Esophagus muscularis mucosa (tissue), 4 donors: Measurements from ENCODE around the gene LRRC56. TPM values are rescaled to one million over a fixed set of nuclear protein-coding genes. Genes with fewer than 3 reads are reported as not detected.

Source experiments
- DNase-seq: peaks from one replicate; pipeline ENCODE4 v3.0.0-alpha.2; 2017; ENCODE audit errors: extremely low spot score
- H3K27ac ChIP-seq, 4 donors: fragments of 200-600 bp; sonication (generic); replicated peaks in 1 of 4; 1 replicate in 3 of 4; 2 replicates in 1 of 4; pipeline ENCODE4 v1.5.1; 2016 to 2019; ENCODE audit warnings: mild to moderate bottlenecking in 1 of 4
- H3K27me3 ChIP-seq, 4 donors: fragments of 200-600 bp; sonication (generic); one replicate each; pipeline versions ENCODE4 v1.5.1 to v1.6.0; 2016 to 2019
- H3K36me3 ChIP-seq, 4 donors: fragments of 200-600 bp; sonication (generic); one replicate each; pipeline ENCODE4 v1.5.1; 2016 to 2019
- H3K4me1 ChIP-seq, 4 donors: fragments of 200-600 bp; sonication (generic); one replicate each; pipeline ENCODE4 v1.5.1; 2016 to 2019
- H3K4me3 ChIP-seq, 4 donors: fragments of 200-600 bp; sonication (generic); 1 replicate in 2 of 4; 2 replicates in 2 of 4; pipeline ENCODE4 v1.5.1; 2016 to 2019; ENCODE audit warnings: mild to moderate bottlenecking in 4 of 4, moderate library complexity in 1 of 4
- H3K9me3 ChIP-seq, 4 donors: fragments of 200-600 bp; sonication (generic); 1 replicate in 3 of 4; 2 replicates in 1 of 4; pipeline ENCODE4 v1.5.1; 2016 to 2019
- CTCF ChIP-seq, 3 experiments: fragments of 200-600 bp in 2 of 3; fragments of 450-650 bp in 1 of 3; sonication (generic) in 2 of 3; IDR thresholded peaks; one replicate each; pipeline ENCODE4 v1.5.1; 2017 to 2019; ENCODE audit warnings: antibody characterized with exemption in 3 of 3, mild to moderate bottlenecking in 2 of 3, moderate library complexity in 1 of 3
- EP300 ChIP-seq: sonication (generic); formaldehyde crosslinking; IDR thresholded peaks from one replicate; pipeline ENCODE4 v1.6.1; 2017; ENCODE audit warnings: antibody characterized with exemption
- POLR2A ChIP-seq: fragments of 450-650 bp; IDR thresholded peaks from one replicate; pipeline ENCODE4 v1.6.1; 2017; ENCODE audit warnings: antibody characterized with exemption, moderate library complexity, mild to moderate bottlenecking, low read depth
- POLR2AphosphoS5 ChIP-seq, 2 donors: sonication (generic); formaldehyde crosslinking; IDR thresholded peaks; one replicate each; pipeline ENCODE4 v1.6.1; 2017; ENCODE audit warnings: antibody characterized with exemption in 2 of 2
- WGBS: methylation state at CpG from one replicate; pipeline ENCODE4 v1.1.5; 2018; 5-methylcytosine and 5-hydroxymethylcytosine counted together
- intact Hi-C: fragments of 100-400 bp; cut with DNase I; formaldehyde crosslinking; loops from one replicate; pipeline ENCODE4 v1.15.1; 2023
- total RNA-seq, 4 donors: library from RNA; depleted of rRNA; stranded (reverse); fragments of >200 nt; gene quantifications; one replicate each; pipeline versions ENCODE4 v1.1.0 to v1.2.1, GENCODE V29; 2016

Gene LRRC56
- total RNA-seq = under 1 TPM in 2 of 4 donors, not detected in 2; 0.19 to 0.33 TPM

GRCh38 chr11:536841-537621 is at the start of gene LRRC56:
Gene LRRC56 (plus strand): TSS chr11:537527. CDS start chr11:540685, 3,158 bp downstream.
- peak in 1 of 2 donors; percentile 50 for TF ChIP-seq POLR2AphosphoS5 (IDR thresholded peaks at IDR 0.05)
- no peak for TF ChIP-seq EP300
- Histone ChIP-seq H3K4me3 (peak within 1 kb of the TSS; percentile 74 to 93 (median 90)), H3K27ac (peak within 1 kb of the TSS in 1 of 4 donors; percentile 55), H3K36me3 (peaks cover 15 to 20% (median 18%) of the 10 kb centered on the region in 4 donors), H3K9me3 (no peaks in the 10 kb centered on the region), H3K4me1 (peaks cover 30 to 47% (median 44%) of the 10 kb centered on the region in 4 donors), H3K27me3 (peaks cover 0 to 36% (median 9%) of the 10 kb centered on the region in 4 donors)
- intact Hi-C loops = no loop called here
- WGBS = 6% methylated on average over 19 of the region's 93 CpGs
- no peak for DNase-seq

GRCh38 chr11:487571-488021 is 49.7 kb upstream of the LRRC56 start:
- TF ChIP-seq POLR2A (no peak), CTCF (IDR thresholded peaks at IDR 0.05) (no peak), EP300 (no peak), POLR2AphosphoS5 (IDR thresholded peaks at IDR 0.05) (no peak)
- Histone ChIP-seq H3K4me1 (no peaks in the 10 kb centered on the region), H3K36me3 (peaks cover 5 to 50% (median 48%) of the 10 kb centered on the region in 4 donors), H3K4me3 (no peak overlapping the region), H3K9me3 (no peaks in the 10 kb centered on the region), H3K27ac (no peak overlapping the region), H3K27me3 (no peaks in the 10 kb centered on the region)
- DNase-seq = no peak
- WGBS = no CpG with 5 or more reads among the region's 22 CpGs
- intact Hi-C loops = no loop called here

DNA sequence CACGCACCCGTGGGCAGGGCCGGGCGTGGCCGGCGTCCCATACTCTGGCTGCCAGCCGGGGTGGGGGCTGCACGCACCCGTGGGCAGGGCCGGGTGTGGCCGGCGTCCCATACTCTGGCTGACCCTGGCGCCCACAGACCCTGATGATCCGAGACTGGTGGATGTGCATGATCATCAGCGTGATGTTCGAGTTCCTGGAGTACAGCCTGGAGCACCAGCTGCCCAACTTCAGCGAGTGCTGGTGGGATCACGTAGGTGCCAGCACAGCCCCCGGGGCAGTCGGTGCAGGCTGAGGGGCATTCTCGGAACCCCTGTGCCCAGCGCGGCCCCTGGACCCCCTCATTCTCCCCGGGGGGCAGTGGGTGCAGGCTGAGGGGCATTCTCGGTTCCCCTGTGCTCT is 49.3 kb upstream of the LRRC56 start:
- Histone ChIP-seq H3K27ac (no peak overlapping the region), H3K4me1 (no peaks in the 10 kb centered on the region), H3K36me3 (peaks cover 5 to 54% (median 53%) of the 10 kb centered on the region in 4 donors), H3K27me3 (no peaks in the 10 kb centered on the region), H3K9me3 (no peaks in the 10 kb centered on the region), H3K4me3 (no peak overlapping the region)
- intact Hi-C loops = no loop called here
- TF ChIP-seq POLR2A (no peak), CTCF (IDR thresholded peaks at IDR 0.05) (no peak), EP300 (no peak), POLR2AphosphoS5 (IDR thresholded peaks at IDR 0.05) (no peak)
- 89% methylated on average over 17 of the region's 25 CpGs for WGBS
- no peak for DNase-seq

GRCh38 chr11:488579-488978 is 48.7 kb upstream of the LRRC56 start:
- no peak overlapping the region for H3K4me3 ChIP-seq
- WGBS = 93% methylated on average over 15 of the region's 19 CpGs
- intact Hi-C loops = no loop called here
- no peak for DNase-seq
- no peak overlapping the region for H3K27ac ChIP-seq
- H3K36me3 ChIP-seq = peaks cover 7 to 60% (median 58%) of the 10 kb centered on the region in 4 donors
- TF ChIP-seq POLR2A (no peak), EP300 (no peak), POLR2AphosphoS5 (IDR thresholded peaks at IDR 0.05) (no peak), CTCF (IDR thresholded peaks at IDR 0.05) (no peak)
- no peaks in the 10 kb centered on the region for H3K4me1 ChIP-seq
- H3K9me3 ChIP-seq = no peaks in the 10 kb centered on the region
- no peaks in the 10 kb centered on the region for H3K27me3 ChIP-seq

DNA sequence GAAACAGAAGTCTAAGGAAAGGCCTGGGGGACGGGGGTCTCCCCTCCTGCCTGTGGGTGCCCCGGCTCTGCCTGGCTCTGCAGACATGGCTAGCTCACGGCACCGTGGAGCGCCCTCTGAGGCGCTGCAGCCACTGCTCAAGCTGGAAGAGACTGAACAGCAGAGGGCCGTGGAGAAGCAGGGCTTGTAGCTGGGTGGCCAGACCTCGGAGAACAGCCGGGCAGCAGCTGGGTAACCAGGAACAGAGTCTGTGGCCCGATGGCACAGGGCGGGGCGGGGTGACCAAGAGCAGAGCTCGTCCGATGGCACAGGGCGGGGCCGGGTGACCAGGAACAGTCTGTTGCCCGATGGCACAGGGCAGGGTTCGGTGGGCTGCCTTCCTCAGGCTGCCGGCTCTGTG is 48.3 kb upstream of the LRRC56 start:
- intact Hi-C loops = no loop called here
- TF ChIP-seq CTCF (IDR thresholded peaks at IDR 0.05) (no peak), EP300 (no peak), POLR2A (no peak), POLR2AphosphoS5 (IDR thresholded peaks at IDR 0.05) (no peak)
- H3K9me3 ChIP-seq = no peaks in the 10 kb centered on the region
- no peaks in the 10 kb centered on the region for H3K27me3 ChIP-seq
- no peak overlapping the region for H3K4me3 ChIP-seq
- no peak for DNase-seq
- no peaks in the 10 kb centered on the region for H3K4me1 ChIP-seq
- WGBS = 73% methylated on average over 6 of the region's 19 CpGs
- no peak overlapping the region for H3K27ac ChIP-seq
- peaks cover 11 to 64% (median 62%) of the 10 kb centered on the region in 4 donors for H3K36me3 ChIP-seq
